Activated CD8-positive, alpha-beta T cell treated with anti-CD3 and anti-CD28 coated beads for 36 hours (primary cell): ENCODE results near the gene ESPL1. TPM values are rescaled to one million over a fixed set of nuclear protein-coding genes. Genes with fewer than 3 reads are reported as not detected.

ENCODE experiments used
- ATAC-seq: fragments of 200-7000 bp; cut with Tn5 transposase; one replicate; pipeline ENCODE4 v1.10.0; 2021; ENCODE audit warnings: mild to moderate bottlenecking, moderate library complexity
- CTCF ChIA-PET: fragments of 350-600 bp; sonication (Branson Sonifier 250); formaldehyde crosslinking; loops from one replicate; lab custom pipeline; 2021; ENCODE audit warnings: antibody characterized with exemption; lab: Charles Lee
- POLR2A ChIA-PET: fragments of 350-600 bp; sonication (Branson Sonifier 250); formaldehyde crosslinking; loops from one replicate; lab custom pipeline; 2021; ENCODE audit warnings: antibody characterized with exemption; lab: Charles Lee
- DNase-seq: peaks from one replicate; pipeline ENCODE4 v3.0.0-alpha.2; 2020
- H3K27ac Mint-ChIP-seq: one replicate; pipeline ENCODE4 v1.8.0; 2021; ENCODE audit warnings: mild to moderate bottlenecking, mixed read lengths
- H3K27me3 Mint-ChIP-seq: one replicate; pipeline ENCODE4 v1.8.0; 2021; ENCODE audit warnings: mixed read lengths
- H3K36me3 Mint-ChIP-seq: one replicate; pipeline ENCODE4 v1.8.0; 2021; ENCODE audit warnings: low read depth, mixed read lengths
- H3K4me1 Mint-ChIP-seq: one replicate; pipeline ENCODE4 v1.8.0; 2021; ENCODE audit warnings: low read depth, mixed read lengths
- H3K4me3 Mint-ChIP-seq: one replicate; pipeline ENCODE4 v1.8.0; 2021; ENCODE audit warnings: mild to moderate bottlenecking, moderate library complexity, mixed read lengths
- H3K9me3 Mint-ChIP-seq: one replicate; pipeline ENCODE4 v1.8.0; 2021; ENCODE audit warnings: mixed read lengths
- intact Hi-C: fragments of 100-400 bp; cut with micrococcal nuclease; formaldehyde crosslinking; loops from one replicate; pipeline ENCODE4 v1.10.0; 2022
- total RNA-seq, 2 experiments: library from RNA; stranded (reverse); gene quantifications; one replicate each; pipeline ENCODE4 v1.2.3, GENCODE V29; 2021
- TF ChIP-seq, protein P1 (sequence below): fragments of 200-600 bp; IDR thresholded peaks from one replicate; pipeline ENCODE4 v1.8.0; 2022; ENCODE audit warnings: antibody characterized with exemption, mild to moderate bottlenecking

ESPL1 gene
- total RNA-seq, 2 experiments from 2014 or later, result 62.1 to 63.4 TPM

DNA sequence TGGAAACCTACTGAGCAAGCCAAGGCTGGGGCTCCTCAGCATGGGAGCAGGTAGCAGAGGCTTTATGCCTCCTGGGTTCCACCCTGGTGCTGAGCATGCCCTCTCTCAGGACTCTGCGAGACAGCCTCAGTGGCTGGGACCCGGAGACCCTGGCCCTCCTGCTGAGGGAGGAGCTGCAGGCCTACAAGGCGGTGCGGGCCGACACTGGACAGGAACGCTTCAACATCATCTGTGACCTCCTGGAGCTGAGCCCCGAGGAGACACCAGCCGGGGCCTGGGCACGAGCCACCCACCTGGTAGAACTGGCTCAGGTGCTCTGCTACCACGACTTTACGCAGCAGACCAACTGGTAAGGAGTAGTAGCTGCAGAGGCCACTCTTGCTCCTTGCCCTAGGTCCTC lies 8.4 kb downstream of the ESPL1 start:
- ChIA-PET CTCF (interaction anchor here (1.1 kb wide), 1 partner anchor 65 kb away, joined by 3 read pairs; no protein-coding TSS in a partner anchor), POLR2A (interaction anchor here (1.3 to 4.9 kb wide), 2 partner anchors 8 to 63 kb away, joined by 4 to 25 read pairs; partner anchors contain the start of gene ESPL1)
- ATAC-seq (no peak), DNase-seq (no peak)
- Mint-ChIP-seq H3K27me3 (no peaks in the 10 kb centered on the region), H3K36me3 (peaks cover 66% of the 10 kb centered on the region), H3K4me1 (peaks cover 5% of the 10 kb centered on the region), H3K27ac (no peak overlapping the region), H3K9me3 (no peaks in the 10 kb centered on the region), H3K4me3 (no peak overlapping the region)
- TF ChIP-seq, protein P1, sequence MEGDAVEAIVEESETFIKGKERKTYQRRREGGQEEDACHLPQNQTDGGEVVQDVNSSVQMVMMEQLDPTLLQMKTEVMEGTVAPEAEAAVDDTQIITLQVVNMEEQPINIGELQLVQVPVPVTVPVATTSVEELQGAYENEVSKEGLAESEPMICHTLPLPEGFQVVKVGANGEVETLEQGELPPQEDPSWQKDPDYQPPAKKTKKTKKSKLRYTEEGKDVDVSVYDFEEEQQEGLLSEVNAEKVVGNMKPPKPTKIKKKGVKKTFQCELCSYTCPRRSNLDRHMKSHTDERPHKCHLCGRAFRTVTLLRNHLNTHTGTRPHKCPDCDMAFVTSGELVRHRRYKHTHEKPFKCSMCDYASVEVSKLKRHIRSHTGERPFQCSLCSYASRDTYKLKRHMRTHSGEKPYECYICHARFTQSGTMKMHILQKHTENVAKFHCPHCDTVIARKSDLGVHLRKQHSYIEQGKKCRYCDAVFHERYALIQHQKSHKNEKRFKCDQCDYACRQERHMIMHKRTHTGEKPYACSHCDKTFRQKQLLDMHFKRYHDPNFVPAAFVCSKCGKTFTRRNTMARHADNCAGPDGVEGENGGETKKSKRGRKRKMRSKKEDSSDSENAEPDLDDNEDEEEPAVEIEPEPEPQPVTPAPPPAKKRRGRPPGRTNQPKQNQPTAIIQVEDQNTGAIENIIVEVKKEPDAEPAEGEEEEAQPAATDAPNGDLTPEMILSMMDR, result no peak
- intact Hi-C loops, result no loop called here

DNA sequence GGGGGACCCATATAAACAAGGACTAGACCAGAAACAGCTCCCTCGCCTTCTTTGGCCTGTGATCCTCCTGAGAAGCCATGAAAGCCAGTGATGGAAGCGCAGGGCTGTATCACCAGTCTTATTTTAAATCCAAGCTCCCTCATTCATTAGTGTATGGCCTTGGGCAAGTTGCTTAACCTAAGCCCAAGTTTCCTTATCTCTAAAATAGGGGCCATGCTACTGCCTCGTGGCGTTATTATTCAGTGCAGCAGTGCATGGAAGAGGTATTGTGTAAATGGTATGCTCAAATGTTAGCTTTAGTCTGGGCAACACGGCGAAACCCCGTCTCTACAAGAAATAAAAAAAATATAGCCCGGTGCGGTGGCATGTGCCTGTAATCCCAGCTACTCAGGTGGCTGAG lies 9.9 kb downstream of the ESPL1 start:
- Mint-ChIP-seq H3K36me3 (peaks cover 68% of the 10 kb centered on the region), H3K9me3 (no peaks in the 10 kb centered on the region), H3K4me3 (no peak overlapping the region), H3K27me3 (no peaks in the 10 kb centered on the region), H3K27ac (no peak overlapping the region), H3K4me1 (peaks cover 2% of the 10 kb centered on the region)
- intact Hi-C loops, result no loop called here
- POLR2A ChIA-PET, result interaction anchor here (0.7 to 4.9 kb wide), 5 partner anchors 9 to 267 kb away, joined by 3 to 25 read pairs (median 5); partner anchors contain the start of genes ESPL1 and MYG1
- TF ChIP-seq, protein P1, result no peak
- ATAC-seq (no peak), DNase-seq (no peak)
- CTCF ChIA-PET, result interaction anchor here (0.8 to 3.0 kb wide), 8 partner anchors 9 to 212 kb away, joined by 3 to 13 read pairs (median 4); no protein-coding TSS in a partner anchor

DNA sequence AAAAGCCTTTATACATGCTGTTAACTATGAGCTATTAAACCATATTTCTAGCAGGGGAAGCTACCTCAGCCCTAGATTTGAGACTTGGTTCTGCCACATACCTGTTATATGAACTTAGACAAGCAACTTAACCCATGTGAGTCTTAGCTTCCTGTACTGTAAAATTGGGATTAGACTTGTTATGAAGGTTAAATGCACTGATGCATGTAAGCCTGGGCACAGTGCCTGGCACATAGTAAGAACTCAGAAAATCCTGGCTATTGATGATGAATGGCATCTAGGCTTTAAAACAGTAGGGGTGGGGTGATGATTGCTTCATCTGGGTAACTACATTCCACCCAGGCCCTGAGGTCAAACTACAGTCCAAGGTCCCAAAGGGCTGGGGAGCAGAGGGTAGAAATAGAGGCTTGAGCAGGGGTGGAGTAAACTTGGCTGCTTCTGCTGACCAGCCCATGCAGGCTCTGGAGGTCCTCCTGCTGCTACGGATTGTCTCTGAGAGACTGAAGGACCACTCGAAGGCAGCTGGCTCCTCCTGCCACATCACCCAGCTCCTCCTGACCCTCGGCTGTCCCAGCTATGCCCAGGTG lies 11.3 kb downstream of the ESPL1 start:
- Mint-ChIP-seq H3K4me1 (peaks cover 2% of the 10 kb centered on the region), H3K36me3 (peaks cover 74% of the 10 kb centered on the region), H3K9me3 (no peaks in the 10 kb centered on the region), H3K4me3 (no peak overlapping the region), H3K27me3 (no peaks in the 10 kb centered on the region), H3K27ac (no peak overlapping the region)
- DNase-seq (no peak), ATAC-seq (no peak)
- TF ChIP-seq, protein P1, result no peak
- CTCF ChIA-PET, result interaction anchor here (1.0 to 3.0 kb wide), 4 partner anchors 11 to 214 kb away, joined by 3 to 13 read pairs (median 4); partner anchors contain the start of genes AAAS and ESPL1
- intact Hi-C loops, result no loop called here
- POLR2A ChIA-PET, result interaction anchor here (1.1 to 4.9 kb wide), 4 partner anchors 10 to 63 kb away, joined by 3 to 25 read pairs (median 12); partner anchors contain the start of gene ESPL1

DNA sequence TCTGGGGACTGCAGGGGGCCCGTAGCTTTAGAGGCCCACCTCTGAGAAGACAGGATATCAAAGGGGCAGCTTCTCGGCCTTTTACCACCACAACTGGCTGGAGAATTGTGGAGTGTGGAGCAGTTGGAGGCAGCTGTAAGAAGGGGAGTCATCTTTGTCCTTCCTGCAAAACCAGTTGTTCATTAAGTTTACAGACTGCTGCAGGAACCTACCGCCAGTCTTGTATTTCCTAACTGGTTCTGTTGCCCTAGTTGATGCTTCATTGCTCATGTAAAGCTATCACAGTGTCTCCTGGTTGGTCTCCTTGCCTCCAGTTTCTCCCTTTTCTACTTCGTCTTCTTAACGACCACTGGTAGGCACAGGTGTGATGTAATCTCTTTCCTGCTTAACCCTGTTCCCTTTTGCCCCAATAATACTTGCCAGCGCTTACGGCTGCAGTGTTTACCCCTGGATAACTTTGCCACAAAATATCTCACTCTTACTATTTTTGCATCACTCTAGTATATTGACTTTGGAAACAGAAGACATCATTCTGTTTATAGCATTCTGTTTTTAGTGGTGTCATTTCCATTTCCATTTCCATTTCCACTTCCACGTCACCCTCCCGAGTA lies 11.9 kb downstream of the ESPL1 start:
- Mint-ChIP-seq H3K4me1 (no peaks in the 10 kb centered on the region), H3K36me3 (peaks cover 68% of the 10 kb centered on the region), H3K27me3 (no peaks in the 10 kb centered on the region), H3K27ac (no peak overlapping the region), H3K9me3 (no peaks in the 10 kb centered on the region), H3K4me3 (no peak overlapping the region)
- DNase-seq, result no peak
- no peak for ATAC-seq
- CTCF ChIA-PET, result interaction anchor here (1.1 to 3.0 kb wide), 3 partner anchors 12 to 214 kb away, joined by 3 to 13 read pairs (median 5); partner anchors contain the start of gene ESPL1
- TF ChIP-seq, protein P1, result no peak
- POLR2A ChIA-PET, result interaction anchor here (0.6 to 4.9 kb wide), 6 partner anchors 10 to 996 kb away, joined by 3 to 25 read pairs (median 4); partner anchors contain the start of gene ESPL1
- intact Hi-C loops, result no loop called here
